GM23338 (cell line): ENCODE data around the gene FAM83C.

Experiments
- EZH2 ChIP-seq: fragments of 200-600 bp; sonication (generic); IDR thresholded peaks from one replicate; pipeline ENCODE4 v1.8.0; 2017; ENCODE audit warnings: antibody characterized with exemption, mild to moderate bottlenecking, low read depth; ENCODE audit not compliant: unreplicated experiment
- TF ChIP-seq, protein P1 (sequence below), 2 experiments: fragments of 200-600 bp in 1 of 2; sonication (generic) in 1 of 2; conservative IDR thresholded peaks; 2 replicates each; pipeline versions ENCODE4 v1.5.1 to v1.6.1; 2016 to 2017; ENCODE audit warnings: antibody characterized with exemption in 2 of 2, low read depth in 2 of 2, mild to moderate bottlenecking in 2 of 2, moderate library complexity in 1 of 2

GRCh38 chr20:35284992-35285805 lies 7.0 kb downstream of the FAM83C start:
- TF ChIP-seq, protein P1, sequence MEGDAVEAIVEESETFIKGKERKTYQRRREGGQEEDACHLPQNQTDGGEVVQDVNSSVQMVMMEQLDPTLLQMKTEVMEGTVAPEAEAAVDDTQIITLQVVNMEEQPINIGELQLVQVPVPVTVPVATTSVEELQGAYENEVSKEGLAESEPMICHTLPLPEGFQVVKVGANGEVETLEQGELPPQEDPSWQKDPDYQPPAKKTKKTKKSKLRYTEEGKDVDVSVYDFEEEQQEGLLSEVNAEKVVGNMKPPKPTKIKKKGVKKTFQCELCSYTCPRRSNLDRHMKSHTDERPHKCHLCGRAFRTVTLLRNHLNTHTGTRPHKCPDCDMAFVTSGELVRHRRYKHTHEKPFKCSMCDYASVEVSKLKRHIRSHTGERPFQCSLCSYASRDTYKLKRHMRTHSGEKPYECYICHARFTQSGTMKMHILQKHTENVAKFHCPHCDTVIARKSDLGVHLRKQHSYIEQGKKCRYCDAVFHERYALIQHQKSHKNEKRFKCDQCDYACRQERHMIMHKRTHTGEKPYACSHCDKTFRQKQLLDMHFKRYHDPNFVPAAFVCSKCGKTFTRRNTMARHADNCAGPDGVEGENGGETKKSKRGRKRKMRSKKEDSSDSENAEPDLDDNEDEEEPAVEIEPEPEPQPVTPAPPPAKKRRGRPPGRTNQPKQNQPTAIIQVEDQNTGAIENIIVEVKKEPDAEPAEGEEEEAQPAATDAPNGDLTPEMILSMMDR (conservative IDR thresholded peaks at IDR 0.05; ENCODE audit: low read depth in 2 of 2), result no peak
- no peak for TF ChIP-seq EZH2
